ENCODE results near the gene TYSND1. TPM values are rescaled to one million over a fixed set of nuclear protein-coding genes. Genes with fewer than 3 reads are reported as not detected.
A peak's percentile ranks its signal among the peaks of the same experiment; 100 is the strongest.
"Not testable (repeated sequence)": the region's sequence is repeated elsewhere in the genome, so short reads cannot be mapped to it uniquely, and the experiment has no call there.

The TYSND1 gene
- total and polyA plus RNA-seq, 9 donors = 3.6 to 6.4 (median 4.7) TPM

GRCh38 chr10:70167246-70167645, 20.7 kb upstream of the TYSND1 start:
- H3K27me3 ChIP-seq (ENCODE audit: control insufficient read depth, insufficient read depth, low read length) = no peaks in the 10 kb centered on the region
- H3K4me3 ChIP-seq (ENCODE audit: low read length) = no peak overlapping the region
- 43% methylated on average over 4 of the region's 7 CpGs for WGBS (ENCODE audit: insufficient coverage)
- H3K27ac ChIP-seq (ENCODE audit: low read length) = no peak overlapping the region
- no peak for DNase-seq
- H3K4me1 ChIP-seq (ENCODE audit: control insufficient read depth, insufficient read depth, low read length) = peaks cover 16% of the 10 kb centered on the region
- H3K9me3 ChIP-seq (replicated peaks; ENCODE audit: control insufficient read depth, low read depth, low read length) = no peaks in the 10 kb centered on the region
- peaks cover 5% of the 10 kb centered on the region for H3K36me3 ChIP-seq (ENCODE audit: control insufficient read depth, insufficient read depth, low read length)

GRCh38 chr10:70166394-70166793, 19.9 kb upstream of the TYSND1 start:
- H3K9me3 ChIP-seq (replicated peaks; ENCODE audit: control insufficient read depth, low read depth, low read length) = no peaks in the 10 kb centered on the region
- no peak overlapping the region for H3K4me3 ChIP-seq (ENCODE audit: low read length)
- WGBS (ENCODE audit: insufficient coverage) = no CpG with 5 or more reads among the region's 3 CpGs
- DNase-seq = no peak
- H3K36me3 ChIP-seq (ENCODE audit: control insufficient read depth, insufficient read depth, low read length) = peaks cover 10% of the 10 kb centered on the region
- peaks cover 19% of the 10 kb centered on the region for H3K4me1 ChIP-seq (ENCODE audit: control insufficient read depth, insufficient read depth, low read length)
- H3K27me3 ChIP-seq (ENCODE audit: control insufficient read depth, insufficient read depth, low read length) = no peaks in the 10 kb centered on the region
- no peak overlapping the region for H3K27ac ChIP-seq (ENCODE audit: low read length)

- no peak for DNase-seq
- H3K27me3 ChIP-seq (ENCODE audit: control insufficient read depth, insufficient read depth, low read length) = no peaks in the 10 kb centered on the region
- H3K4me1 ChIP-seq (ENCODE audit: control insufficient read depth, insufficient read depth, low read length) = peaks cover 17% of the 10 kb centered on the region
- H3K27ac ChIP-seq (ENCODE audit: low read length) = no peak overlapping the region
- no peak overlapping the region for H3K4me3 ChIP-seq (ENCODE audit: low read length)
- H3K36me3 ChIP-seq (ENCODE audit: control insufficient read depth, insufficient read depth, low read length) = peaks cover 12% of the 10 kb centered on the region
- no peaks in the 10 kb centered on the region for H3K9me3 ChIP-seq (replicated peaks; ENCODE audit: control insufficient read depth, low read depth, low read length)
- WGBS (ENCODE audit: insufficient coverage) = no CpG with 5 or more reads among the region's 3 CpGs
These were observed 17.7 kb upstream of the TYSND1 start for GRCh38 chr10:70164163-70164562.

- H3K27me3 ChIP-seq (ENCODE audit: control insufficient read depth, insufficient read depth, low read length) = no peaks in the 10 kb centered on the region
- no peak for DNase-seq
- no peak overlapping the region for H3K4me3 ChIP-seq (ENCODE audit: low read length)
- WGBS (ENCODE audit: insufficient coverage) = 100% methylated on average over 3 of the region's 4 CpGs
- no peaks in the 10 kb centered on the region for H3K9me3 ChIP-seq (replicated peaks; ENCODE audit: control insufficient read depth, low read depth, low read length)
- peaks cover 12% of the 10 kb centered on the region for H3K36me3 ChIP-seq (ENCODE audit: control insufficient read depth, insufficient read depth, low read length)
- H3K4me1 ChIP-seq (ENCODE audit: control insufficient read depth, insufficient read depth, low read length) = peaks cover 12% of the 10 kb centered on the region
- no peak overlapping the region for H3K27ac ChIP-seq (ENCODE audit: low read length)
These were observed 16.9 kb upstream of the TYSND1 start for GRCh38 chr10:70163448-70163847.

GRCh38 chr10:70162892-70163201, 16.3 kb upstream of the TYSND1 start:
- H3K27ac ChIP-seq (ENCODE audit: low read length) = no peak overlapping the region
- no peaks in the 10 kb centered on the region for H3K9me3 ChIP-seq (replicated peaks; ENCODE audit: control insufficient read depth, low read depth, low read length)
- DNase-seq = no peak
- H3K4me1 ChIP-seq (ENCODE audit: control insufficient read depth, insufficient read depth, low read length) = peaks cover 10% of the 10 kb centered on the region
- H3K4me3 ChIP-seq (ENCODE audit: low read length) = no peak overlapping the region
- H3K27me3 ChIP-seq (ENCODE audit: control insufficient read depth, insufficient read depth, low read length) = no peaks in the 10 kb centered on the region
- WGBS (ENCODE audit: insufficient coverage) = no CpG with 5 or more reads among the region's 1 CpG
- peaks cover 12% of the 10 kb centered on the region for H3K36me3 ChIP-seq (ENCODE audit: control insufficient read depth, insufficient read depth, low read length)

GRCh38 chr10:70162151-70162891, 15.8 kb upstream of the TYSND1 start:
- Histone ChIP-seq H3K9me3 (replicated peaks; ENCODE audit: control insufficient read depth, low read depth, low read length) (no peaks in the 10 kb centered on the region), H3K27me3 (ENCODE audit: control insufficient read depth, insufficient read depth, low read length) (no peaks in the 10 kb centered on the region), H3K27ac (ENCODE audit: low read length) (no peak overlapping the region), H3K4me1 (ENCODE audit: control insufficient read depth, insufficient read depth, low read length) (peaks cover 9% of the 10 kb centered on the region), H3K4me3 (ENCODE audit: low read length) (no peak overlapping the region), H3K36me3 (ENCODE audit: control insufficient read depth, insufficient read depth, low read length) (peaks cover 14% of the 10 kb centered on the region)
- DNase-seq = no peak
- WGBS (ENCODE audit: insufficient coverage) = 69% methylated on average over 1 of the region's 2 CpGs

- peaks cover 6% of the 10 kb centered on the region for H3K4me1 ChIP-seq (ENCODE audit: control insufficient read depth, insufficient read depth, low read length)
- no peaks in the 10 kb centered on the region for H3K27me3 ChIP-seq (ENCODE audit: control insufficient read depth, insufficient read depth, low read length)
- no CpG with 5 or more reads among the region's 1 CpG for WGBS (ENCODE audit: insufficient coverage)
- H3K36me3 ChIP-seq (ENCODE audit: control insufficient read depth, insufficient read depth, low read length) = peaks cover 24% of the 10 kb centered on the region
- no peak overlapping the region for H3K4me3 ChIP-seq (ENCODE audit: low read length)
- H3K9me3 ChIP-seq (replicated peaks; ENCODE audit: control insufficient read depth, low read depth, low read length) = no peaks in the 10 kb centered on the region
- no peak overlapping the region for H3K27ac ChIP-seq (ENCODE audit: low read length)
- no peak for DNase-seq
These were observed 14.3 kb upstream of the TYSND1 start for GRCh38 chr10:70160798-70161197.

GRCh38 chr10:70159366-70159765, 12.9 kb upstream of the TYSND1 start:
- H3K9me3 ChIP-seq (replicated peaks; ENCODE audit: control insufficient read depth, low read depth, low read length); H3K4me3 ChIP-seq (ENCODE audit: low read length); H3K27ac ChIP-seq (ENCODE audit: low read length); DNase-seq; H3K4me1 ChIP-seq (ENCODE audit: control insufficient read depth, insufficient read depth, low read length); H3K27me3 ChIP-seq (ENCODE audit: control insufficient read depth, insufficient read depth, low read length): not testable (repeated sequence)
- WGBS (ENCODE audit: insufficient coverage) = no CpG with 5 or more reads among the region's 3 CpGs
- peaks cover 32% of the 10 kb centered on the region for H3K36me3 ChIP-seq (ENCODE audit: control insufficient read depth, insufficient read depth, low read length)

GRCh38 chr10:70158113-70158512, 11.6 kb upstream of the TYSND1 start:
- no peak overlapping the region for H3K4me3 ChIP-seq (ENCODE audit: low read length)
- peaks cover 38% of the 10 kb centered on the region for H3K36me3 ChIP-seq (ENCODE audit: control insufficient read depth, insufficient read depth, low read length)
- H3K4me1 ChIP-seq (ENCODE audit: control insufficient read depth, insufficient read depth, low read length) = peaks cover 6% of the 10 kb centered on the region
- no peaks in the 10 kb centered on the region for H3K9me3 ChIP-seq (replicated peaks; ENCODE audit: control insufficient read depth, low read depth, low read length)
- DNase-seq = peak; percentile 36
- H3K27ac ChIP-seq (ENCODE audit: low read length) = no peak overlapping the region
- no peaks in the 10 kb centered on the region for H3K27me3 ChIP-seq (ENCODE audit: control insufficient read depth, insufficient read depth, low read length)
- 18% methylated on average over 2 of the region's 2 CpGs for WGBS (ENCODE audit: insufficient coverage)

GRCh38 chr10:70155255-70155838, 8.8 kb upstream of the TYSND1 start:
- Histone ChIP-seq H3K27ac (ENCODE audit: low read length) (no peak overlapping the region), H3K9me3 (replicated peaks; ENCODE audit: control insufficient read depth, low read depth, low read length) (no peaks in the 10 kb centered on the region), H3K4me3 (ENCODE audit: low read length) (no peak overlapping the region), H3K36me3 (ENCODE audit: control insufficient read depth, insufficient read depth, low read length) (peaks cover 47% of the 10 kb centered on the region), H3K4me1 (ENCODE audit: control insufficient read depth, insufficient read depth, low read length) (peaks cover 3% of the 10 kb centered on the region), H3K27me3 (ENCODE audit: control insufficient read depth, insufficient read depth, low read length) (no peaks in the 10 kb centered on the region)
- no peak for DNase-seq
- 50% methylated on average over 2 of the region's 3 CpGs for WGBS (ENCODE audit: insufficient coverage)

Data from muscle of leg (tissue), 11 donors.